IMR-90 (cell line): ENCODE measurements around the gene IQGAP2. TPM values are rescaled to one million over a fixed set of nuclear protein-coding genes. Genes with fewer than 3 reads are reported as not detected.

Experiments used
- ATAC-seq: fragments of 200-7000 bp; cut with Tn5 transposase; 2 replicates; pipeline ENCODE4 v1.9.1; 2020; ENCODE audit warnings: low read depth, mild to moderate bottlenecking, moderate library complexity
- BruUV-seq: library from RNA; stranded (reverse); fragments of 400-500 nt; replicated peaks from 2 replicates; lab custom pipeline; 2021; lab: Mats Ljungman, UMichigan
- CTCF ChIA-PET: fragments of 300-600 bp; formaldehyde crosslinking; extraction: SDS; loops from one replicate; lab custom pipeline; 2021; ENCODE audit warnings: antibody characterized with exemption; lab: Yijun Ruan, JAX
- POLR2A ChIA-PET: fragments of 300-600 bp; sonication (Branson Sonifier 250); formaldehyde crosslinking; loops from one replicate; lab custom pipeline; 2022; ENCODE audit warnings: antibody characterized with exemption; ENCODE audit not compliant: unreplicated experiment; lab: Charles Lee
- DNase-seq: peaks from one replicate; pipeline ENCODE4 v3.0.0; 2013
- H2AFZ ChIP-seq: replicated peaks from 2 replicates; pipeline ENCODE3; 2013; ENCODE audit warnings: low read length, mild to moderate bottlenecking; ENCODE audit not compliant: poor library complexity
- H2AK5ac ChIP-seq: 2 replicates; pipeline ENCODE4 v1.6.1; 2013; ENCODE audit warnings: low read depth, low read length, inconsistent platforms
- H2AK9ac ChIP-seq: replicated peaks from 2 replicates; pipeline ENCODE3; 2013; ENCODE audit warnings: mild to moderate bottlenecking, low read depth, low read length, moderate library complexity; ENCODE audit not compliant: poor library complexity
- H2BK120ac ChIP-seq: 2 replicates; pipeline ENCODE4 v1.6.1; 2013; ENCODE audit warnings: low read depth, low read length, inconsistent platforms
- H2BK15ac ChIP-seq: 3 replicates; pipeline ENCODE4 v1.6.1; 2013; ENCODE audit warnings: low read depth, low read length, inconsistent platforms
- H2BK20ac ChIP-seq: 2 replicates; pipeline ENCODE4 v1.6.1; 2013; ENCODE audit warnings: low read depth, mild to moderate bottlenecking, inconsistent platforms, low read length, moderate library complexity
- H2BK5ac ChIP-seq: 2 replicates; pipeline ENCODE4 v1.6.1; 2013; ENCODE audit warnings: mild to moderate bottlenecking, low read depth, low read length, inconsistent platforms; ENCODE audit not compliant: poor library complexity, severe bottlenecking
- H3K14ac ChIP-seq: replicated peaks from 2 replicates; pipeline ENCODE4 v1.6.1; 2013; ENCODE audit warnings: low read depth, low read length, inconsistent platforms
- H3K18ac ChIP-seq: 2 replicates; pipeline ENCODE4 v1.6.1; 2013; ENCODE audit warnings: low read depth, low read length, control low read depth
- H3K23ac ChIP-seq: 2 replicates; pipeline ENCODE4 v1.6.1; 2013; ENCODE audit warnings: low read depth, low read length, inconsistent platforms
- H3K27ac ChIP-seq: 2 replicates; pipeline ENCODE4 v1.5.1; 2013; ENCODE audit warnings: mild to moderate bottlenecking, control low read depth, low read length; ENCODE audit not compliant: insufficient read depth
- H3K27me3 ChIP-seq: 2 replicates; pipeline ENCODE4 v1.6.1; 2013; ENCODE audit warnings: low read length; ENCODE audit not compliant: control insufficient read depth, insufficient read depth
- H3K36me3 ChIP-seq: 2 replicates; pipeline ENCODE4 v1.6.1; 2013; ENCODE audit warnings: low read length, mixed read lengths; ENCODE audit not compliant: control insufficient read depth, insufficient read depth
- H3K4ac ChIP-seq: 2 replicates; pipeline ENCODE4 v1.6.1; 2013; ENCODE audit warnings: low read depth, low read length, inconsistent platforms
- H3K4me1 ChIP-seq: 2 replicates; pipeline ENCODE4 v1.6.1; 2013; ENCODE audit warnings: low read length, mixed read lengths; ENCODE audit not compliant: control insufficient read depth, insufficient read depth
- H3K4me2 ChIP-seq: 2 replicates; pipeline ENCODE4 v1.6.1; 2013; ENCODE audit warnings: low read depth, mild to moderate bottlenecking, control low read depth, low read length, moderate library complexity
- H3K4me3 ChIP-seq: 2 replicates; pipeline ENCODE4 v1.5.1; 2013; ENCODE audit warnings: low read depth, mild to moderate bottlenecking, control low read depth, low read length, moderate library complexity; ENCODE audit not compliant: insufficient read depth
- H3K56ac ChIP-seq: 2 replicates; pipeline ENCODE4 v1.6.1; 2013; ENCODE audit warnings: low read length, inconsistent platforms; ENCODE audit not compliant: insufficient read depth; ENCODE audit errors: extremely low read depth
- H3K79me1 ChIP-seq, 2 experiments: 2 replicates each; pipeline ENCODE4 v1.6.1; 2013; ENCODE audit warnings: low read length in 2 of 2, inconsistent platforms in 1 of 2, low read depth in 1 of 2
- H3K9ac ChIP-seq: 2 replicates; pipeline ENCODE4 v1.6.1; 2013; ENCODE audit warnings: low read depth, low read length, control low read depth
- H3K9me1 ChIP-seq: 2 replicates; pipeline ENCODE4 v1.6.1; 2013; ENCODE audit warnings: low read length, inconsistent platforms; ENCODE audit not compliant: insufficient read depth
- H3K9me3 ChIP-seq: 2 replicates; pipeline ENCODE4 v1.6.1; 2013; ENCODE audit warnings: low read length; ENCODE audit not compliant: control insufficient read depth, insufficient read depth
- H4K20me1 ChIP-seq: 2 replicates; pipeline ENCODE4 v1.6.1; 2013; ENCODE audit warnings: low read length, inconsistent platforms; ENCODE audit not compliant: insufficient read depth
- H4K5ac ChIP-seq: 2 replicates; pipeline ENCODE4 v1.6.1; 2013; ENCODE audit warnings: mild to moderate bottlenecking, low read depth, low read length, control low read depth
- H4K8ac ChIP-seq, 2 experiments: 2 replicates each; pipeline ENCODE4 v1.6.1; 2013; ENCODE audit warnings: low read depth in 2 of 2, low read length in 2 of 2, control low read depth in 1 of 2, inconsistent platforms in 1 of 2
- H4K91ac ChIP-seq: 2 replicates; pipeline ENCODE4 v1.6.1; 2013; ENCODE audit warnings: low read depth, low read length, inconsistent platforms; ENCODE audit not compliant: insufficient read depth
- BHLHE40 ChIP-seq: fragments of 150-350 bp; IDR thresholded peaks from 2 replicates; pipeline ENCODE4 v1.6.1; 2016; ENCODE audit warnings: mild to moderate bottlenecking, low read depth, low read length
- CTCF ChIP-seq: conservative IDR thresholded peaks from 2 replicates; pipeline ENCODE4 v1.5.1; 2012; ENCODE audit warnings: mild to moderate bottlenecking, low read depth, low read length, improper control_type of control experiment
- ELK1 ChIP-seq: fragments of 150-350 bp; IDR thresholded peaks from 2 replicates; pipeline ENCODE4 v1.6.1; 2016; ENCODE audit warnings: low read depth, mild to moderate bottlenecking, low read length, moderate library complexity, borderline replicate concordance
- FOS ChIP-seq: fragments of 150-350 bp; IDR thresholded peaks from 2 replicates; pipeline ENCODE4 v1.6.1; 2016; ENCODE audit warnings: low read depth, low read length
- MAFK ChIP-seq: IDR thresholded peaks from 2 replicates; pipeline ENCODE4 v1.6.1; 2012; ENCODE audit warnings: low read depth, low read length, improper control_type of control experiment
- MAZ ChIP-seq: IDR thresholded peaks from 2 replicates; pipeline ENCODE4 v1.6.1; 2012; ENCODE audit warnings: low read depth, mild to moderate bottlenecking, low read length, improper control_type of control experiment, moderate library complexity, borderline replicate concordance
- MXI1 ChIP-seq: IDR thresholded peaks from 2 replicates; pipeline ENCODE4 v1.6.1; 2012; ENCODE audit warnings: low read depth, mild to moderate bottlenecking, low read length, moderate library complexity, borderline replicate concordance
- NFE2L2 ChIP-seq: fragments of 150-350 bp; IDR thresholded peaks from 2 replicates; pipeline ENCODE4 v1.6.1; 2016; ENCODE audit warnings: low read depth, mild to moderate bottlenecking, low read length
- POLR2A ChIP-seq: IDR thresholded peaks from 2 replicates; pipeline ENCODE4 v1.6.1; 2012; ENCODE audit warnings: mild to moderate bottlenecking, low read depth, low read length
- RAD21 ChIP-seq: IDR thresholded peaks from 2 replicates; pipeline ENCODE4 v1.6.1; 2012; ENCODE audit warnings: low read length, improper control_type of control experiment
- RCOR1 ChIP-seq: IDR thresholded peaks from 2 replicates; pipeline ENCODE4 v1.6.1; 2012; ENCODE audit warnings: mild to moderate bottlenecking, low read length, improper control_type of control experiment; ENCODE audit not compliant: insufficient replicate concordance
- RFX5 ChIP-seq: IDR thresholded peaks from 2 replicates; pipeline ENCODE4 v1.8.0; 2012; ENCODE audit warnings: low read depth, mild to moderate bottlenecking, low read length, moderate library complexity
- SMC3 ChIP-seq: fragments of 150-350 bp; IDR thresholded peaks from 2 replicates; pipeline ENCODE4 v1.6.1; 2016; ENCODE audit warnings: low read depth, mild to moderate bottlenecking, antibody characterized with exemption, low read length, moderate library complexity
- dilution Hi-C: fragments of 300-500 bp; cut with HindIII; formaldehyde crosslinking; loops from one replicate; pipeline ENCODE4 v1.14.3; 2018; ENCODE audit warnings: low sequenced_read_pairs; ENCODE audit not compliant: unreplicated experiment
- in situ Hi-C: fragments of 300-500 bp; cut with MboI; formaldehyde crosslinking; loops from 3 replicates; pipeline ENCODE4 v1.14.3; 2019; ENCODE audit warnings: low sequenced_read_pairs, inconsistent platforms, mixed read lengths
- intact Hi-C: fragments of 100-400 bp; cut with micrococcal nuclease; formaldehyde crosslinking; loops from 2 replicates; pipeline ENCODE4 v1.10.0; 2022
- polyA plus RNA-seq, 3 experiments: library from polyadenylated mRNA; depleted of rRNA; stranded (reverse); fragments of >200 nt; gene quantifications; 2 replicates each; pipeline ENCODE4 v1.2.3, GENCODE V29; 2012; ENCODE audit warnings: low replicate concordance in 1 of 3
- total RNA-seq: library from RNA; depleted of rRNA; stranded (reverse); fragments of >200 nt; gene quantifications from 2 replicates; pipeline ENCODE4 v1.2.3, GENCODE V29; 2012
- TF ChIP-seq, protein P1 (sequence below): fragments of 150-350 bp; IDR thresholded peaks from 2 replicates; pipeline ENCODE4 v1.6.1; 2017; ENCODE audit warnings: mild to moderate bottlenecking, antibody characterized with exemption, low read length, low read depth

The IQGAP2 gene
- total and polyA plus RNA-seq, 2 of the 4 experiments (the other 2 are of a cell fraction) = 0.21 to 0.36 TPM

DNA sequence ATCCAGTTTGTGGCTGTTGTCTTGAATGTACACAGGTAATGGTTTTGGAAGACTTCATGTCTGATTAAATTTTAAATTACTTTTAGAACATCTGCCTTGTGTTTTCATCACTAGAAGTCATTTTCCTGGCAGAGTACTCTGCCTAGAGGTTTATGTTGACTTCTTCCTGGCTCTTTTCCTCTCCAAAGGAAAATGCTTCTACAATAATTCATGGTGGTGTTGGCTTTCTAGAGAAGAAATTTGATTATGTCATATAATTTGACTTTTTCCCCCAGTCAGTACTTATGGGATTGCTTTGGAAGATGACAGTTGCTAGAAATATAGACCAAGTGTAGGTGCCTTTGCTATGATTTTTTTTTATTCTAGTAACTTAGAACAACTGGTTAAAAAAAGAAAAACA, 173.4 kb downstream of the IQGAP2 start:
- H2BK15ac ChIP-seq = no peak overlapping the region
- in situ Hi-C loops (no loop called here), dilution Hi-C loops (no loop called here), intact Hi-C loops (no loop called here)
- no peaks in the 10 kb centered on the region; the same call in 1 of the 2 replicates for H3K9me1 ChIP-seq
- H2AK5ac ChIP-seq = no peak overlapping the region
- no peak overlapping the region for H4K91ac ChIP-seq
- H3K56ac ChIP-seq = no peak overlapping the region
- H3K9me3 ChIP-seq = no peaks in the 10 kb centered on the region
- H4K20me1 ChIP-seq = no peaks in the 10 kb centered on the region
- ChIA-PET POLR2A (no interaction called here), CTCF (no interaction called here)
- H3K27me3 ChIP-seq = peaks cover 2% of the 10 kb centered on the region; the same call in 1 of the 2 replicates
- H3K4me2 ChIP-seq = no peak overlapping the region
- H2BK5ac ChIP-seq = no peak overlapping the region
- no peaks in the 10 kb centered on the region for H3K36me3 ChIP-seq
- DNase-seq (no peak), ATAC-seq (no peak)
- H3K4me1 ChIP-seq = no peaks in the 10 kb centered on the region
- H4K8ac ChIP-seq = no peak overlapping the region
- TF ChIP-seq MAFK (no peak), RAD21 (no peak), POLR2A (no peak), MXI1 (no peak), SMC3 (no peak), MAZ (no peak), RFX5 (no peak), ELK1 (no peak), RCOR1 (no peak), BHLHE40 (no peak), FOS (no peak), CTCF (no peak), NFE2L2 (no peak)
- TF ChIP-seq, protein P1, sequence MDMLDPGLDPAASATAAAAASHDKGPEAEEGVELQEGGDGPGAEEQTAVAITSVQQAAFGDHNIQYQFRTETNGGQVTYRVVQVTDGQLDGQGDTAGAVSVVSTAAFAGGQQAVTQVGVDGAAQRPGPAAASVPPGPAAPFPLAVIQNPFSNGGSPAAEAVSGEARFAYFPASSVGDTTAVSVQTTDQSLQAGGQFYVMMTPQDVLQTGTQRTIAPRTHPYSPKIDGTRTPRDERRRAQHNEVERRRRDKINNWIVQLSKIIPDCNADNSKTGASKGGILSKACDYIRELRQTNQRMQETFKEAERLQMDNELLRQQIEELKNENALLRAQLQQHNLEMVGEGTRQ = no peak
- no peak overlapping the region for H2AK9ac ChIP-seq
- no peak overlapping the region for H2AFZ ChIP-seq
- H3K23ac ChIP-seq = no peak overlapping the region
- no peak overlapping the region for H2BK120ac ChIP-seq
- no peak overlapping the region for H3K18ac ChIP-seq
- no peaks in the 10 kb centered on the region for H3K79me1 ChIP-seq
- H4K5ac ChIP-seq = no peak overlapping the region
- H3K4ac ChIP-seq = no peak overlapping the region
- no peak overlapping the region for H3K4me3 ChIP-seq
- H2BK20ac ChIP-seq = no peak overlapping the region
- no TSS peak for BruUV-seq
- H3K14ac ChIP-seq = no peak overlapping the region
- no peak overlapping the region for H3K9ac ChIP-seq
- H3K27ac ChIP-seq = no peak overlapping the region
